Measurements from ENCODE around the gene TRAK2. TPM values are rescaled to one million over a fixed set of nuclear protein-coding genes. Genes with fewer than 3 reads are reported as not detected.

The TRAK2 gene
- total and polyA plus RNA-seq, 9 of the 15 experiments (the other 6 are each of a cell fraction or from before 2014, with no cell fraction given) = 3.4 to 10.4 (median 7.3) TPM

- TF ChIP-seq ZNF212 (CRISPR knock-in tag; IDR thresholded peaks at IDR 0.05) (no peak), KLF6 (CRISPR knock-in tag; IDR thresholded peaks at IDR 0.05; ENCODE audit: borderline replicate concordance) (no peak), NCOA1 (IDR thresholded peaks at IDR 0.05; ENCODE audit: low read depth) (no peak)
Measured at GRCh38 chr2:201413143-201413542, 38.1 kb downstream of the TRAK2 start (continued).

DNA sequence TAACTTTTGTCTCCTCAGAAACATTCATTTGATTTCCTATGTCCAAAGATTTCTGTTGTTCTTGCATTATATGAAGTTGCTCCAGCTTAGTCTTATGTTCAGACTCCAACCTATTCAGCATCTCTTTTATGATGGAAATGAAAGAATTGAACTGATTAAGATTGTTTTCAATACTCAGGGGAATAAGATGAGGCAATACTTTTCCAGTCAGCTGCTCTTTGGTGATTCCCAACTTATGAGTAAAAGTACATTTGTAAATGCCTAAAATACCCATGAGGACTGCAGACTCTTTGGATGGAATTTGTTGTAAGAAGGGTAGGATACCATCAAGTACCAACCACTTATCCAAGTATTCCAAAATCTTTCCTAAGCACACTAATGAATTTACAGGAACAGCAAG is 39.8 kb downstream of the TRAK2 start:
- intact Hi-C loops (cut with micrococcal nuclease) = no loop called here
- Histone ChIP-seq H3K27me3 (ENCODE audit: control insufficient read depth in 2 of 2, insufficient read depth in 2 of 2, low read length in 2 of 2) (no peaks in the 10 kb centered on the region), H3K9me1 (ENCODE audit: control insufficient read depth, insufficient read depth, low read length) (no peaks in the 10 kb centered on the region), H3K27ac (ENCODE audit: extremely low read depth, low read depth, low read length) (no peak overlapping the region), H3K79me2 (ENCODE audit: control insufficient read depth, insufficient read depth, low read length) (peaks cover 13% of the 10 kb centered on the region), H2AFZ (ENCODE audit: low read depth, low read length) (no peak overlapping the region), H3K4me1 (replicated peaks in 1 of 2; ENCODE audit: control insufficient read depth in 2 of 2, insufficient read depth in 2 of 2, low read length in 2 of 2) (peaks cover 5 to 11% of the 10 kb centered on the region in 2 experiments; a peak in 3 of 5 replicates), H3K36me3 (ENCODE audit: control insufficient read depth, insufficient read depth, low read length) (no peaks in the 10 kb centered on the region), H3K4me3 (no peak overlapping the region), H3K4me2 (ENCODE audit: insufficient read depth, low read length) (no peak overlapping the region), H3K9ac (ENCODE audit: insufficient read depth in 1 of 2, low read depth in 2 of 2, low read length in 2 of 2) (no peak overlapping the region), H4K20me1 (replicated peaks; ENCODE audit: control insufficient read depth, insufficient read depth, low read length) (no peaks in the 10 kb centered on the region), H3K9me3 (replicated peaks; ENCODE audit: control insufficient read depth, insufficient read depth, low read depth, low read length) (no peaks in the 10 kb centered on the region)
- FAIRE-seq (no peak), ATAC-seq (no peak), DNase-seq (ENCODE audit: extremely low read depth in 1 of 4, low spot score in 3 of 4) (no peak)
- POLR2A ChIA-PET = no interaction called here
- in situ Hi-C loops (cut with MboI) = no loop called here
- CTCF ChIA-PET (ENCODE audit: low intra/inter-chr PET ratio) = no interaction called here
- no TSS peak for BruUV-seq (replicated peaks)
- no peak for TF ChIP-seq MED1 (CRISPR knock-in tag; IDR thresholded peaks at IDR 0.05; ENCODE audit: borderline replicate concordance)
- TF ChIP-seq NRF1 (conservative IDR thresholded peaks at IDR 0.05 in 1 of 2, IDR thresholded peaks at IDR 0.05 in 1 of 2) = no peak
- TF ChIP-seq SP2 (IDR thresholded peaks at IDR 0.05; ENCODE audit: extremely low read depth, low read depth, low read length, poor library complexity, severe bottlenecking) = no peak
- TF ChIP-seq ZNF280A (IDR thresholded peaks at IDR 0.05; ENCODE audit: low read depth, partially characterized antibody) = no peak
- TF ChIP-seq ZNF282 (CRISPR knock-in tag; IDR thresholded peaks at IDR 0.05) = no peak
- TF ChIP-seq, protein P1, sequence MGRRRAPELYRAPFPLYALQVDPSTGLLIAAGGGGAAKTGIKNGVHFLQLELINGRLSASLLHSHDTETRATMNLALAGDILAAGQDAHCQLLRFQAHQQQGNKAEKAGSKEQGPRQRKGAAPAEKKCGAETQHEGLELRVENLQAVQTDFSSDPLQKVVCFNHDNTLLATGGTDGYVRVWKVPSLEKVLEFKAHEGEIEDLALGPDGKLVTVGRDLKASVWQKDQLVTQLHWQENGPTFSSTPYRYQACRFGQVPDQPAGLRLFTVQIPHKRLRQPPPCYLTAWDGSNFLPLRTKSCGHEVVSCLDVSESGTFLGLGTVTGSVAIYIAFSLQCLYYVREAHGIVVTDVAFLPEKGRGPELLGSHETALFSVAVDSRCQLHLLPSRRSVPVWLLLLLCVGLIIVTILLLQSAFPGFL (CRISPR knock-in tag; IDR thresholded peaks at IDR 0.05) = no peak
- no peak for TF ChIP-seq ZBED1 (IDR thresholded peaks at IDR 0.05)
- TF ChIP-seq EZH2 (IDR thresholded peaks at IDR 0.05; ENCODE audit: borderline replicate concordance, low read depth, low read length) = no peak
- no peak for TF ChIP-seq RFX7 (CRISPR knock-in tag; IDR thresholded peaks at IDR 0.05)
- no peak for TF ChIP-seq RAD51 (IDR thresholded peaks at IDR 0.05; ENCODE audit: borderline replicate concordance, low read depth)
- TF ChIP-seq ZNF134 (CRISPR knock-in tag; conservative IDR thresholded peaks at IDR 0.05) = no peak

Measured in K562 (cell line).